Esophagus squamous epithelium (tissue), 5 donors: ENCODE results near the gene SIDT2. TPM values are rescaled to one million over a fixed set of nuclear protein-coding genes. Genes with fewer than 3 reads are reported as not detected.
A peak's percentile ranks its signal among the peaks of the same experiment; 100 is the strongest.

ENCODE experiments used
- DNase-seq: peaks from one replicate; lab custom pipeline; 2025; lab: John Stamatoyannopoulos, UW
- H3K27ac ChIP-seq, 4 donors: fragments of 200-600 bp; sonication (generic); one replicate each; pipeline ENCODE4 v1.5.1; 2016 to 2019; ENCODE audit warnings: mild to moderate bottlenecking in 1 of 4
- H3K27me3 ChIP-seq, 4 donors: fragments of 200-600 bp; sonication (generic); 1 replicate in 3 of 4; 2 replicates in 1 of 4; pipeline versions ENCODE4 v1.5.1 to v1.6.0; 2017 to 2021; ENCODE audit warnings: antibody characterized with exemption in 1 of 4
- H3K36me3 ChIP-seq, 3 donors: fragments of 200-600 bp; sonication (generic); one replicate each; pipeline ENCODE4 v1.5.1; 2016 to 2019
- H3K4me1 ChIP-seq, 3 donors: fragments of 200-600 bp; sonication (generic); one replicate each; pipeline ENCODE4 v1.5.1; 2017 to 2019
- H3K4me3 ChIP-seq, 4 donors: fragments of 200-600 bp; sonication (generic); 1 replicate in 3 of 4; 2 replicates in 1 of 4; pipeline ENCODE4 v1.5.1; 2016 to 2019; ENCODE audit warnings: mild to moderate bottlenecking in 2 of 4, moderate library complexity in 1 of 4
- H3K9me3 ChIP-seq, 3 donors: fragments of 200-600 bp; sonication (generic); one replicate each; pipeline ENCODE4 v1.5.1; 2016 to 2019
- CTCF ChIP-seq, 6 experiments: fragments of 450-650 bp in 4 of 6; fragments of 200-600 bp in 2 of 6; sonication (generic) in 2 of 6; IDR thresholded peaks; one replicate each; pipeline ENCODE4 v1.5.1; 2016 to 2019; ENCODE audit warnings: antibody characterized with exemption in 6 of 6, mild to moderate bottlenecking in 4 of 6, moderate library complexity in 4 of 6
- POLR2A ChIP-seq, 4 donors: fragments of 450-650 bp; IDR thresholded peaks; one replicate each; pipeline ENCODE4 v1.6.1; 2017; ENCODE audit warnings: antibody characterized with exemption in 4 of 4, mild to moderate bottlenecking in 4 of 4, moderate library complexity in 3 of 4
- WGBS, 2 donors: methylation state at CpG; one replicate each; pipeline ENCODE4 v1.1.5; 2018; 5-methylcytosine and 5-hydroxymethylcytosine counted together
- intact Hi-C: fragments of 100-400 bp; cut with DNase I; formaldehyde crosslinking; loops from one replicate; pipeline ENCODE4 v1.15.0; 2022
- total RNA-seq, 4 donors: library from RNA; depleted of rRNA; stranded (reverse); fragments of >200 nt; gene quantifications; one replicate each; pipeline ENCODE4 v1.1.0, GENCODE V29; 2016
- donor health status: DM: yes; HTN: yes; CAD: no.

The SIDT2 gene
- total RNA-seq, 4 donors from 2014 or later: 6.9 to 20.0 (median 9.4) TPM

GRCh38 chr11:117179048-117179999, 781 bp downstream of the SIDT2 start:
- Histone ChIP-seq H3K27me3 (no peaks in the 10 kb centered on the region), H3K4me1 (peaks cover 16 to 51% (median 30%) of the 10 kb centered on the region in 3 donors), H3K4me3 (peak overlapping the region; percentile 53 to 99 (median 90)), H3K27ac (peak overlapping the region; percentile 87 to 98 (median 96)), H3K36me3 (peaks cover 0 to 30% (median 6%) of the 10 kb centered on the region in 3 donors), H3K9me3 (no peaks in the 10 kb centered on the region)
- intact Hi-C loops: no loop called here
- 0 to 1% methylated on average over 7 to 20 of the region's 39 CpGs for WGBS, 2 donors
- no peak for DNase-seq
- TF ChIP-seq CTCF (IDR thresholded peaks at IDR 0.05) (no peak), POLR2A (IDR thresholded peaks at IDR 0.05) (no peak)

- TF ChIP-seq CTCF (IDR thresholded peaks at IDR 0.05) (no peak), POLR2A (IDR thresholded peaks at IDR 0.05) (no peak)
- WGBS, 2 donors: 7 to 29% methylated on average over 4 of the region's 4 CpGs
- no peaks in the 10 kb centered on the region for H3K27me3 ChIP-seq
- peaks cover 16 to 55% (median 30%) of the 10 kb centered on the region in 3 donors for H3K4me1 ChIP-seq
- no peak for DNase-seq
- peak overlapping the region; percentile 87 to 98 (median 96) for H3K27ac ChIP-seq
- H3K36me3 ChIP-seq: peaks cover 0 to 37% (median 6%) of the 10 kb centered on the region in 3 donors
- intact Hi-C loops: loop anchor here (5.0 kb wide), 1 partner anchor 47 kb away; no protein-coding TSS in a partner anchor
- H3K9me3 ChIP-seq: no peaks in the 10 kb centered on the region
- peak overlapping the region; percentile 53 to 99 (median 90) for H3K4me3 ChIP-seq
Observed at GRCh38 chr11:117180020-117180419, 1.5 kb downstream of the SIDT2 start.

GRCh38 chr11:117180661-117181585, 2.4 kb downstream of the SIDT2 start:
- WGBS, 2 donors: 56 to 60% methylated on average over 3 to 12 of the region's 22 CpGs
- Histone ChIP-seq H3K4me1 (peaks cover 16 to 55% (median 30%) of the 10 kb centered on the region in 3 donors), H3K9me3 (no peaks in the 10 kb centered on the region), H3K4me3 (peak overlapping the region in 1 of 4 donors; percentile 29), H3K27me3 (no peaks in the 10 kb centered on the region), H3K36me3 (peaks cover 0 to 44% (median 6%) of the 10 kb centered on the region in 3 donors), H3K27ac (peak overlapping the region in 3 of 4 donors; percentile 12 to 97 (median 25))
- peak; percentile 28 for DNase-seq
- intact Hi-C loops: loop anchor here (5.0 kb wide), 1 partner anchor 46 kb away; no protein-coding TSS in a partner anchor
- TF ChIP-seq POLR2A (IDR thresholded peaks at IDR 0.05) (no peak), CTCF (IDR thresholded peaks at IDR 0.05) (peak; percentile 42 to 79 (median 56))

GRCh38 chr11:117181586-117182550, 3.3 kb downstream of the SIDT2 start:
- Histone ChIP-seq H3K27me3 (no peaks in the 10 kb centered on the region), H3K36me3 (peaks cover 0 to 52% (median 6%) of the 10 kb centered on the region in 3 donors), H3K4me3 (no peak overlapping the region), H3K9me3 (no peaks in the 10 kb centered on the region), H3K4me1 (peaks cover 16 to 55% (median 30%) of the 10 kb centered on the region in 3 donors), H3K27ac (no peak overlapping the region)
- TF ChIP-seq CTCF (IDR thresholded peaks at IDR 0.05): no peak
- TF ChIP-seq POLR2A (IDR thresholded peaks at IDR 0.05): no peak
- 93 to 100% methylated on average over 3 to 12 of the region's 22 CpGs for WGBS, 2 donors
- intact Hi-C loops: loop anchor here (5.0 kb wide), 1 partner anchor 45 kb away; no protein-coding TSS in a partner anchor
- DNase-seq: no peak
